ENCODE results near the gene IRF4. TPM values are rescaled to one million over a fixed set of nuclear protein-coding genes. Genes with fewer than 3 reads are reported as not detected.

The IRF4 gene
- total RNA-seq, 1 donor from 2014 or later: 2.9 TPM

DNA sequence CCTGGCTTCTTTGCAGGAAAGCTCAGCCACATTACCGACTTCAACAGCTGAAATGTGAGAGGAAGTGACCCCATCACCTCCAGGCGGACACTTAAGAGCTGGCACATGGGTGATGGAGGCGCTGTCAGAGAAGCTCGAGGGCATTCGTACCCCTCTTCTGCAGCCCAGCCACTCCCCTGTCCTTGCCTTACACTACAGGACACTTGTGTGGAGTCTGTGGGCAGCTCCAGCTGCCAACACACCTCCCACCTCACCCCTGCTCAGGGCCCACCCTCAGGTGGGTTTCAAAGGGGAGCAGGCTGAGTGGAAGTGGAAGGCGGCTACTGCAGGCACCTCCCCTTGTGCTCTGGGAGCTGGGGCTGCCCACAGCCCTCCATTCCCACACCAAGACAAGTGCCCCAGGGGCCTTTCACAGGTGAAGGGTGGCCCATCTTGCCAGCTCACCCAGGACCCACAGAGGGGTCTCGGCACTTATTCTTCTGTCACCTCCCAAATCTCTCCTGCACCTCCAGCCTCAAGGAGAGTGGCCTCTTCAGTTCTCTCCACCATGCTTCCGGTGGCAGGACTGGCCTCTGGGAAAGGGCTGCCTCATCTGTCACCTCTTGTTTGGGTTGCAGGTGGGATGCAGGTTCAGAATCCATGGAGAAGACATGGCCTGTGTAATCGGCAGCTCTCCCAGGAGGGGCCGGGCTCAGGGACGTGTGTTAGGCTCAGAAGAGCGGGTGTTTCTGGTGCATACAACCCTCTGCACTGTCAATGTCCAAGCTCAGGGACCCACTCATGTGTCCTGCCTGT lies 49.8 kb downstream of the IRF4 start:
- Histone ChIP-seq H3K27ac (no peak overlapping the region), H3K36me3 (no peaks in the 10 kb centered on the region), H3K27me3 (no peaks in the 10 kb centered on the region), H3K9me3 (no peaks in the 10 kb centered on the region), H3K4me1 (no peaks in the 10 kb centered on the region), H3K4me3 (no peak overlapping the region)
- DNase-seq (ENCODE audit: extremely low spot score in 2 of 2): no peak
- intact Hi-C loops (cut with DNase I): no loop called here
- TF ChIP-seq POLR2AphosphoS5 (IDR thresholded peaks at IDR 0.05; ENCODE audit: insufficient read depth in 1 of 2, low read depth in 1 of 2) (no peak), CTCF (IDR thresholded peaks at IDR 0.05) (no peak), POLR2A (IDR thresholded peaks at IDR 0.05) (no peak)

GRCh38 chr6:443621-444159 lies 52.1 kb downstream of the IRF4 start:
- H3K27me3 ChIP-seq: no peaks in the 10 kb centered on the region

GRCh38 chr6:444653-445275 lies 53.2 kb downstream of the IRF4 start:
- Histone ChIP-seq H3K9me3 (no peaks in the 10 kb centered on the region), H3K4me1 (no peaks in the 10 kb centered on the region), H3K4me3 (no peak overlapping the region), H3K36me3 (no peaks in the 10 kb centered on the region), H3K27ac (no peak overlapping the region), H3K27me3 (no peaks in the 10 kb centered on the region)
- DNase-seq (ENCODE audit: extremely low spot score in 2 of 2): no peak
- TF ChIP-seq POLR2A (IDR thresholded peaks at IDR 0.05) (no peak), POLR2AphosphoS5 (IDR thresholded peaks at IDR 0.05; ENCODE audit: insufficient read depth in 1 of 2, low read depth in 1 of 2) (no peak), CTCF (IDR thresholded peaks at IDR 0.05) (no peak)
- intact Hi-C loops (cut with DNase I): no loop called here

More at GRCh38 chr6:443621-444159, 52.1 kb downstream of the IRF4 start:
- no peaks in the 10 kb centered on the region for H3K9me3 ChIP-seq
- H3K27ac ChIP-seq: no peak overlapping the region
- H3K4me1 ChIP-seq: no peaks in the 10 kb centered on the region
- H3K4me3 ChIP-seq: no peak overlapping the region
- no peak for DNase-seq (ENCODE audit: extremely low spot score in 2 of 2)
- TF ChIP-seq CTCF (IDR thresholded peaks at IDR 0.05) (no peak), POLR2A (IDR thresholded peaks at IDR 0.05) (no peak), POLR2AphosphoS5 (IDR thresholded peaks at IDR 0.05; ENCODE audit: insufficient read depth in 1 of 2, low read depth in 1 of 2) (no peak)
- intact Hi-C loops (cut with DNase I): no loop called here
- H3K36me3 ChIP-seq: no peaks in the 10 kb centered on the region

GRCh38 chr6:445571-446417 lies 54.2 kb downstream of the IRF4 start:
- H3K4me1 ChIP-seq: no peaks in the 10 kb centered on the region
- intact Hi-C loops (cut with DNase I): no loop called here
- no peak overlapping the region for H3K27ac ChIP-seq
- H3K9me3 ChIP-seq: no peaks in the 10 kb centered on the region
- no peaks in the 10 kb centered on the region for H3K27me3 ChIP-seq
- no peak for DNase-seq (ENCODE audit: extremely low spot score in 2 of 2)
- H3K36me3 ChIP-seq: no peaks in the 10 kb centered on the region
- TF ChIP-seq POLR2A (IDR thresholded peaks at IDR 0.05): no peak
- TF ChIP-seq CTCF (IDR thresholded peaks at IDR 0.05): no peak
- TF ChIP-seq POLR2AphosphoS5 (IDR thresholded peaks at IDR 0.05; ENCODE audit: insufficient read depth in 1 of 2, low read depth in 1 of 2): no peak
- H3K4me3 ChIP-seq: no peak overlapping the region
